Measurements from ENCODE around the gene SIGLEC11.
"Not testable (repeated sequence)": the region's sequence is repeated elsewhere in the genome, so short reads cannot be mapped to it uniquely, and the experiment has no call there.

The SIGLEC11 gene

DNA sequence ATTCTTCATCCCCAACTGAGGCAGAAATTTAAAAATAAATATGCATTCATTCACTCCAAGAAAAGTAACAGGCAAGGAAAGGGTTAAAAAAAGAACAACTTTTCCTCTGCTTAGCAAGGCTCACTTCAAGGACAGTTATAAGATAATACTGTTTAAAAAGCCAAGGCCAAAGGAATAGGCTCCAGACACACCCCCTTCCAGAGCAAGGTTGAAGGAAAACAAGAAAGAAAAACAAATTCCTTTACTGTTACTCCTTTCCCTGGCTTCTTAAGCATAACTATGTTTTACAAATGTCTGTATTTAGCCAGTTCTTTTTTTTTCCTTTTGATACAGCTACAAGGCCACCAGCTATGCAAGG, 8.5 kb downstream of the SIGLEC11 start:
- Mint-ChIP-seq H3K4me1 (ENCODE audit: low read depth) (peaks cover 56% of the 10 kb centered on the region), H3K4me3 (no peak overlapping the region), H3K27me3 (peaks cover 38% of the 10 kb centered on the region), H3K27ac (no peak overlapping the region), H3K9me3 (no peaks in the 10 kb centered on the region), H3K36me3 (ENCODE audit: low read depth) (no peaks in the 10 kb centered on the region)
- intact Hi-C loops (cut with micrococcal nuclease), result loop anchor here (5.0 kb wide), 1 partner anchor 35 kb away; no protein-coding TSS in a partner anchor

DNA sequence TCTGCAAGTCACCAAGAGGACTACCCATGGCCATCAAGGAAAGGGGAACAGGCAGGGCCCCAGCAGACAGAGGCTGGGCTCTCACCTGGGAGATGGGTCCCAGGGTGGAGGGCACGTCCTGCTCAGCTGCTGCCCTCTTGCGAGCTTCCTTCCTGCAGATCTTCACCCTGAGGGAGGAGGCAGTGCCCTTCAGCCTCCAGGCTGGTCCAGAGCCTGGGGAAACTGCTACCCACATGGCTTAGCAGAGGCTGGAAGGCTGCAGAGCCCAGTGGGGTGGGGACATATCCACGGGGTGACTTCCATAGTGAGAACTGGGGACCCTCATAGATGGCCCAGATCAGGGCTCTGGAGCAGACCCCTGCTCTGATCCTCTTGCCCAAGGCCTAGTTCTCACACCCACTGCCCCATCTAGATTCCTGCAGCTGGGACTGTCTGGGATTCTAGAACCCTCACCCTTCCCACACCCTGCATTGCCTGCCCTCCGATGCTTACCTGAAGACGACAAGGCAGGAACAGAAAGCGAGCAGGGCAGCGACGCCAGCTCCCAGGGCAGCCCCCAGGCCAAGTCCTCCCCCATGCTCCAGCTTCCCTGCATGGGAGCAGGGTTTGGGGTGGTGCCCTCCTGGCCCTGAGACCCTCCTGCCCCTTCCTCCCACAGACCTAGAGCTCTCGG, 9.0 kb downstream of the SIGLEC11 start:
- Mint-ChIP-seq H3K27me3 (peaks cover 41% of the 10 kb centered on the region), H3K36me3 (ENCODE audit: low read depth) (no peaks in the 10 kb centered on the region), H3K9me3 (no peaks in the 10 kb centered on the region), H3K27ac (no peak overlapping the region), H3K4me3 (no peak overlapping the region), H3K4me1 (ENCODE audit: low read depth) (peaks cover 56% of the 10 kb centered on the region)
- intact Hi-C loops (cut with micrococcal nuclease), result loop anchor here (5.0 kb wide), 1 partner anchor 35 kb away; no protein-coding TSS in a partner anchor

DNA sequence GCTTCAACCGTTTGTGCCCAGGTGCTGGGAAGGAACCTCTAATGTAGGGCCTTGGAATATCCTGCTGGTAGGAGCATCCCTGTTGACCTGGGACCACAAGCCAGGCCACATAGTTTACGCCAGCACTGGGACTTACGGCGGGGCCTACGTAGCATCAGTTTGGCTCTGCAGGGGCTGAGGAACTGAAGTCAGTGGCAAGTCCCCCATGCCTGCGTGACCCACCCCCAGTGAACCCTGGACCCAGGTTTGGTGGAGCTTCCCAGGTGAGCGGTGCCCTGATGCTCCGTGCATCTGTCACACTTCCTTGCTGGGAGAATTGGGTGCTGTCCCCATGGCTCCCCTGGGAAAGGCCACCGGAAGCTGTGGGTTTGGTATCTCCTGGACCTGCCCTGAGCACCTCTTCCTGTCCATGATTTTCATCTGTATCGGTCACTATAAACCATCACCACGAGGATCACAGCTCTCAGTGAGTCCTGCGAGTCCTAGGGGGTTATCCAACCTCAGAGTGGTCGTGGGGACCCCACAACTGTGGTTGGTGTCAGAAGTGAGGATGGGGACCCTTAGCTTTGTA, 9.9 kb downstream of the SIGLEC11 start:
- intact Hi-C loops (cut with micrococcal nuclease), result loop anchor here (5.0 kb wide), 1 partner anchor 36 kb away; no protein-coding TSS in a partner anchor
- peaks cover 56% of the 10 kb centered on the region for H3K4me1 Mint-ChIP-seq (ENCODE audit: low read depth)
- no peak overlapping the region for H3K27ac Mint-ChIP-seq
- no peaks in the 10 kb centered on the region for H3K9me3 Mint-ChIP-seq
- no peaks in the 10 kb centered on the region for H3K36me3 Mint-ChIP-seq (ENCODE audit: low read depth)
- peaks cover 49% of the 10 kb centered on the region for H3K27me3 Mint-ChIP-seq
- no peak overlapping the region for H3K4me3 Mint-ChIP-seq

DNA sequence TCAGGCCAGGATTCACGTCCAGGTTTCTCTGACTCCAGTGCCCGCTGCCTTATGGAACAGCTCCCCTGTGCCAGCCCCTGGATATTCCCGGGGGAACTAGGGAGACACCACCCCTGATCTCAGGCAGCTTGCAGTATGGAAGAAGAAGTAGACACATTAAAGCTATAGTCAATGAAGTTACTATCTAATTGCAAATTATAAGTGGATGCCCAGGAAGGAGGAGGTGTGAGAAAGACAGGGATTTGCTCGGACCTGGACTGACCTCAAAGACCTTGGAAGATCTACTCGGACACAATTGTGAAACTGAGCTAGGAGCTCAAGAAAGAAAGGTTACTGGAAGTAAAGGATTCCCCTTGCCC, 10.4 kb downstream of the SIGLEC11 start:
- intact Hi-C loops (cut with micrococcal nuclease), result loop anchor here (5.0 kb wide), 1 partner anchor 37 kb away; no protein-coding TSS in a partner anchor
- peaks cover 49% of the 10 kb centered on the region for H3K27me3 Mint-ChIP-seq
- H3K27ac Mint-ChIP-seq, result no peak overlapping the region
- no peaks in the 10 kb centered on the region for H3K9me3 Mint-ChIP-seq
- no peaks in the 10 kb centered on the region for H3K36me3 Mint-ChIP-seq (ENCODE audit: low read depth)
- H3K4me1 Mint-ChIP-seq (ENCODE audit: low read depth), result peaks cover 58% of the 10 kb centered on the region
- no peak overlapping the region for H3K4me3 Mint-ChIP-seq

DNA sequence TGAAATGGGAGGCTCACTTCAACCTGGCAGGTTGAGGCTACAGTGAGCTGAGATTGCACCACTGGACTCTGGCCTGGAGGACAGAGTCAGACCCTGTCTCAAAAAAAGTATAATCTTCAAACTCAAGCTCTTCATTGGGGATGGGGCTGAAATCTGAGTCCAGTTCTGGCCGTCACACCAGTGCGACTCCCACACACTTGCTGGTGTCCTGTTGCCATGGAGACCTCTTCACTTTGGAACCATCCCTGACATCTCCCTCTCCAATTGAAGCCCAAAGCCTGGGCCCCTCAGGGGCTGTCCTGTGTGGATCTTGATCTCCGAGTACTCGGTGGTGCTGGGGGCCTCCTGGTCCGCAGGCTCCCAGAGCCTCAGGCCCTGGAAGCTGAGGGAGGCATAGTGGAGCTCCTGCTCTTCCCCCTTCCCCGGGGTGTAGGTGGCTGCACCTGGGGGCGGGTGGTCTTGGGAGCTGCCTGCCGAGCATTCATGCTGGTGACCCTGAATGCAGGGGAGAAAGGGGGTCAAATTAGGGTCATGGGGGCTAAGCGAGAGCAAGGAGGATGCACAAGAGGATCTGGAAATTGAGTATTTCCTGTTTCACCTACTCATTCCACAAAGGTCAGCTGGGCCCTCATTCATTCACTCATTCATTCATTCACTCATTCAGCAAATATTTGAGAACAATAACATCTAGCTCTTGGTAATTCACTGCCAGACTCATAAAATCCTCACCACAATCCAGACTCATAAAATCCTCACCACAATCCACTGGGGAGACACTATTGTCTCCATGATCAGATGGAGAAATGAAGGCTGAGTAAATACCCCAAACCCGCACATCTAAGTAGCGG, 11.0 kb downstream of the SIGLEC11 start:
- Mint-ChIP-seq H3K27me3 (peaks cover 49% of the 10 kb centered on the region), H3K27ac (no peak overlapping the region), H3K36me3 (ENCODE audit: low read depth) (no peaks in the 10 kb centered on the region), H3K4me1 (ENCODE audit: low read depth) (peaks cover 58% of the 10 kb centered on the region), H3K4me3 (no peak overlapping the region), H3K9me3 (no peaks in the 10 kb centered on the region)
- intact Hi-C loops (cut with micrococcal nuclease), result loop anchor here (5.0 kb wide), 1 partner anchor 37 kb away; no protein-coding TSS in a partner anchor

DNA sequence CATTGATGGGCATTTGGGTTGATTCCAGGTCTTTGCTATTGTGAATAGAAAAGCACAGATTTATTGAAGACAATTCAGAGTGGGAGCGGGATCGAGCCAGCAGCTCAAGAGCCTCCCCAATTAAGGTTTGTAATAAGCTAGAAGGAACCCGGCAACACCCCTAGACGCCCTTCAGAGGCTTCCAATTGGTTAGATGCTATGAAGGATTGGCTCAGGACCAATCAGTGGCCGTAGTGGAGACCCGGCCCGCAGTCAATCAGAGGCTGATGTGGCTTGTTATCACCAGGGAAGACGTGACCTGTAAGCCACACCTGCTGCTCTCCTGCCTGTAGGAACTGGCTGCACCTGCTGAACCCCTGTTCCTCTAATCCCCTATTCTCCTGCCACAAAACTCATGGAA, 14.6 kb downstream of the SIGLEC11 start:
- Mint-ChIP-seq H3K27ac (no peak overlapping the region), H3K36me3 (ENCODE audit: low read depth) (no peaks in the 10 kb centered on the region), H3K9me3 (no peaks in the 10 kb centered on the region), H3K27me3 (peaks cover 66% of the 10 kb centered on the region), H3K4me1 (ENCODE audit: low read depth) (peaks cover 51% of the 10 kb centered on the region), H3K4me3 (no peak overlapping the region)
- intact Hi-C loops (cut with micrococcal nuclease), result no loop called here

DNA sequence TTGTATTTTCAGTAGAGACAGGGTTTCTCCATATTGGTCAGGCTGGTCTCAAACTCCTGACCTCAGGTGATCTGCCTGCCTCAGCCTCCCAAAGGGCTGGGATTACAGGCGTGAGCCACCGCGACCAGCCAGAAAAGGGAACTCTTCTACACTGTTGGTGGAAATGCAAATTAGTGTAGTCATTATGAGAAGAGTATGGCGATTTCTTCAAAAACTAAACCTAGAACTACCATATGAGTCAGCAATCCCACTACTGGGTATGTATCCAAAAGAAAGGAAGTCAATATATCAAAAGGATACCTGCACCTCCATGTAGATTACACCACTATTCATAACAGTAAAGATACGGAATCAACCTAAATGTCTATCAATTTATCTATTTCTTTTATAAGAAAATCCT, 16.4 kb downstream of the SIGLEC11 start:
- Mint-ChIP-seq H3K4me1 (ENCODE audit: low read depth) (peaks cover 37% of the 10 kb centered on the region), H3K27ac (peak overlapping the region; percentile 53), H3K27me3 (peaks cover 65% of the 10 kb centered on the region)
- H3K36me3 Mint-ChIP-seq (ENCODE audit: low read depth); intact Hi-C loops (cut with micrococcal nuclease); H3K9me3 Mint-ChIP-seq; H3K4me3 Mint-ChIP-seq: not testable (repeated sequence)

DNA sequence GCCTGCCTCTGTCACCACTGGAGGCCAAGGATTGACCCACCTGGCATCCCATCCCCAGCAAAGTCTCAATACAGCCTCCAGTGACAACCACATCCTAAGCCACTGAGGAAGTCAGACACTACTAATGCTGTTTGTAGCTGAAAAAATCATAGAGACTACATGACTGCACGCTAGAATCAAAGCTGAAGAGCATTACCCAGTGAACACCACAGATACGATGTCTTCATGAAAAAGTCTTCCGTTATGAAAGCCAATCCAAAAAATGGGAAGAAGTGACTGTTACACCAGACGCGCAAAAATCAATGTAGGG, 20.5 kb downstream of the SIGLEC11 start:
- Mint-ChIP-seq H3K27ac (no peak overlapping the region), H3K27me3 (peaks cover 36% of the 10 kb centered on the region), H3K4me1 (ENCODE audit: low read depth) (peaks cover 54% of the 10 kb centered on the region), H3K36me3 (ENCODE audit: low read depth) (no peaks in the 10 kb centered on the region), H3K9me3 (no peaks in the 10 kb centered on the region), H3K4me3 (no peak overlapping the region)
- intact Hi-C loops (cut with micrococcal nuclease), result no loop called here

DNA sequence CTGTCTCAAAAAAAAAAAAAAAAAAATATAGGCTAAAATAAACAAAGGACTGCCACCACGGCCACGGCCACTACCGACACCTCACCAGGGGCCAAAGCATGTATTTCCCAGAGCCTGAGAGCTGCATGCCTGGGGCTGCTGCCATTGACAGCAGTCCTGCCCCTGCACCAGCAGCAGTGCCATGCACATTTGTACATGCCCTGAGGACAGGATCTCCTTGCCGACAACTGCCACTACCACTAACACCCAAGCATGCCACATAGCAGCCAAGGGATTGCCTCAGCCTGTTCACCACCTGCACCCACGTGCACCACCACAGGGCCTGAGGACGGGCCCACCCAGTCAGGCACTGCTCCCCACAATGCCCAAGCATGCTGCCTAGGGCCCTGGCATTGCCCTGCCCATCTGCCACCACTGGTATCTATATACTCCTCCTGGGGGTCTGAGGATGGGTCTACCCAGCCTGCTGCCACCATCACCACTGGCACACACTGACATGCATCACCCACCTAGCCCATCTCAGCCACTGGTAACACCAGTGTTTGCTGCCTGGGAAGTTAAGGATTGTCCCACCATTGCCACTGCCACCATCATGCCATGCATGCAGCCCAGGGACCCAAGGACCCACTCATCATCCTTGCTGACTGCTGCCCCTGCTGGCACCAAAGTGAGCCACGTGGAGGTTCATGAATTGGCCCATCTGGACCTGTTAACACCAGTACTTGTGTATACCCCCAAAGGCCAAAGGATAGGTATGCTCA, 21.1 kb downstream of the SIGLEC11 start:
- H3K36me3 Mint-ChIP-seq (ENCODE audit: low read depth), result no peaks in the 10 kb centered on the region
- no peak overlapping the region for H3K27ac Mint-ChIP-seq
- no peaks in the 10 kb centered on the region for H3K9me3 Mint-ChIP-seq
- peaks cover 36% of the 10 kb centered on the region for H3K27me3 Mint-ChIP-seq
- peaks cover 49% of the 10 kb centered on the region for H3K4me1 Mint-ChIP-seq (ENCODE audit: low read depth)
- intact Hi-C loops (cut with micrococcal nuclease), result no loop called here
- H3K4me3 Mint-ChIP-seq, result no peak overlapping the region

DNA sequence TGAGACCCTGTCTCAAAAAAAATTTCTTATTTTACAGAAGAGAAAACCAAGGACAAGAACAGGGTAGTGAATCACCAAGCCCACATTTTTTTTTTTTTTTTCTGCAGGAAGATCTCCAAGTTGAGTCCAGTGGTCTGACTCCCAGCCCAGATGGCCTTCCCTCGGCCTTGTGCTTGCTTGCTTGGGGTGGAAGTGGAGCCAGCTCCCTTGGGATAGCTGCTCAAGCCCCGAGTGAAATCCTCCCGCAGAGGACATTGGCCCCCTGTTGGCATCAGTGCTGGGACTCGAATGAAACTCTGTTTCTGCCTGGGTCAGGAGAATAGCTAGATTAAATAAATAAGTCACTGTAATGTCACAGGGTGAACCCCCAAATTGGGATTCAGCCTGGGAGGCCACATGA, 22.3 kb downstream of the SIGLEC11 start:
- Mint-ChIP-seq H3K27me3 (peaks cover 36% of the 10 kb centered on the region), H3K4me1 (ENCODE audit: low read depth) (peaks cover 39% of the 10 kb centered on the region), H3K9me3 (no peaks in the 10 kb centered on the region), H3K27ac (no peak overlapping the region), H3K4me3 (no peak overlapping the region), H3K36me3 (ENCODE audit: low read depth) (peaks cover 4% of the 10 kb centered on the region)
- intact Hi-C loops (cut with micrococcal nuclease), result no loop called here

DNA sequence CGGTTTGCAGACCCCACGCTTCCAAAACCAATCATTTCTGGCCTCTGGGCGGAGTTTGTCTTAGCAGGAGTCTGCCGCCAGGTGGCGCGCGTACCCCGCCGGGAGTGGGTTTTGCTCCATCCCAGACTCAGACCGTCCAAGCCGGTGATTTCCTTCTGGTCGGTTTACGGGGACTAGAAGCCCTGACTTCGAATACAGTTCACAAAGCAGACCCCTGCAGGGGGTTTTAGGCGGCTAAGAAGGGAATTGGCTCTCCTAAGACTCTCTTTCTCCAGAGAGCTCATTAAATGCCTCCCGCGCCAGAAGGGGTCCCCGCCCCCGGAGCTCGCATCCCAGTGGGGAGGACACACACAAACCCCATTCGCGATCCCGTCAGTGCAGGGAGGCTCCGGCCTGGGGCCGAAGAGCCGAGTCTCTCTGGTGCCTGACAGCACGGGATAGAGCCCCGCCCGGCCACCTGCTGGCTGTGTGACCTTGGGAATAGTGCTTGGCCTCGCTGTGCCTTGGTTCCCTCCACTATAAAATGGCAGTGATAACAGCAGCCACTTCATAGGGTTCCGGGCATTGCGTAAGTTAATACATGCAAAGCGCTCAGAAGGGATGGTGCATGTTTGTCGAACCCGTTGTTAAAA, 23.1 kb downstream of the SIGLEC11 start:
- Mint-ChIP-seq H3K27ac (no peak overlapping the region), H3K9me3 (no peaks in the 10 kb centered on the region), H3K36me3 (ENCODE audit: low read depth) (peaks cover 12% of the 10 kb centered on the region), H3K4me1 (ENCODE audit: low read depth) (peaks cover 38% of the 10 kb centered on the region), H3K4me3 (no peak overlapping the region), H3K27me3 (peaks cover 34% of the 10 kb centered on the region)
- intact Hi-C loops (cut with micrococcal nuclease), result loop anchor here (1.0 kb wide), 1 partner anchor 45 kb away; no protein-coding TSS in a partner anchor

DNA sequence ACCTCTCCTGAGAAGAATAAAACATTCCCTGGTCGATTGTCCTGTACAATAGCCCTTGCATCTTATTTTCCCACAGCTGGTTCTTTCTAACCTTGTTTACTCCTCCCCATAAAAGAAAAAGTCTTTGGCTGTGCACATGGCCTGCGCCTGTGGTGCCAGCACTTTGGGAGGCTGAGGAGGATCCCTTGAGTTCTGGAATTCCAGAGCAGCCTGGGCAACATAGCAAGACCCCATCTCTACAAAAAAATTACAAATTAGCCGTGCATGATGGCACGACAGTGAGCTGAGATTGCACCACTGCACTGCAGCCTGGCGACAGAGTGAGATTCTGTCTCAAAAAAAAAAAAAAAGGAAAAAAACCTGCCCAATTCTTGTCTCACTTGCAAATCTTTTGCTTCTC, 24.4 kb downstream of the SIGLEC11 start:
- Mint-ChIP-seq H3K27ac (no peak overlapping the region), H3K9me3 (no peaks in the 10 kb centered on the region), H3K27me3 (peaks cover 25% of the 10 kb centered on the region), H3K4me1 (ENCODE audit: low read depth) (peaks cover 44% of the 10 kb centered on the region), H3K4me3 (no peak overlapping the region), H3K36me3 (ENCODE audit: low read depth) (peaks cover 26% of the 10 kb centered on the region)
- intact Hi-C loops (cut with micrococcal nuclease), result no loop called here

DNA sequence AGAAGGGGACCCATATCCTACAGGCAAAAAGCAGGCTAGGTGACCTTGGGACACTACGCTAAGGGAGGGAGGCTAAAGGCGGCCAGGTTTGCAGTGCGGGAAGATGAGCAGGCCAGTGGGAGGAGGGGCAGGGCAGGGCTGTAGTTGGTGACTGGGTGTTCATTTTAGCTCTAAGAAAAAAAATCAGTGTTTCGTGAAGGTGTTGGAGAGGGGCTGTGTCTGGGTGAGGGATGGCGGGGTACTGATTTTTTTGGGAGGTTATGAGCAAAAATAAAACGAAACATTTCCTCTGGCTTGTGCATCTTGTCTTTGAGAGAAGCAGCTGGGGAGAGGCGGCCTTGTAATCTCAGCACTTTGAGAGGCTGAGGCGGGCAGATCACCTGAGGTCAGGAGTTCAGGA, 27.3 kb downstream of the SIGLEC11 start:
- Mint-ChIP-seq H3K4me1 (ENCODE audit: low read depth) (peaks cover 65% of the 10 kb centered on the region), H3K9me3 (no peaks in the 10 kb centered on the region), H3K4me3 (peak overlapping the region; percentile 35), H3K27me3 (peaks cover 10% of the 10 kb centered on the region), H3K27ac (peak overlapping the region; percentile 45), H3K36me3 (ENCODE audit: low read depth) (peaks cover 55% of the 10 kb centered on the region)
- intact Hi-C loops (cut with micrococcal nuclease), result no loop called here
